ENCODE data around the gene TBCD.

The TBCD gene

DNA sequence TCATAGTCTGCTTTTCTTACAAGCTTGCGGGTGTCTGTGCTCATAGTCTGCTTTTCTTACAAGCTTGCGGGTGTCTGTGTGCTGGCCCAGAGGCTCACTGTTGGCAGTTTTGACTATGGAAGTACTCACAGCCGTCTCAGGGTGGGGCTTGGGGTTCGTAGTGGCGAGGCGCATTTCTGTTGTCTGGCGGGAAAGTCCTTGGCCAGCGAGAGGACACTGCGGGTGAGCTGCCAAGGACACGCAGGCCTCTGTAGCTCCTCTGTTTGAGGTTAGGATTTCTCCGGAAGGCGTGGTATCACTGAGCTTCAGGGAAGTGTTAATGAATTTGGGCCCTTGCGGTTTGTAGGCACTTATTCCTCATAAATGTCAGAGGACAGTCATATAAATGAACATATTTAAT, 13.5 kb downstream of the TBCD start:
- POLR2A ChIA-PET = interaction anchor here (0.6 kb wide), 1 partner anchor 271 kb away, joined by 3 read pairs; no protein-coding TSS in a partner anchor

More for the DNA sequence above, 13.5 kb downstream of the TBCD start:
- Histone ChIP-seq H3K9me3 (ENCODE audit: control insufficient read depth, insufficient read depth, low read depth, low read length) (no peaks in the 10 kb centered on the region), H3K27ac (ENCODE audit: extremely low read depth, low read depth, low read length) (no peak overlapping the region), H3K36me3 (ENCODE audit: control insufficient read depth in 2 of 2, insufficient read depth in 1 of 2, low read length in 2 of 2) (peaks cover 52 to 69% of the 10 kb centered on the region in 2 experiments), H3K4me1 (ENCODE audit: control insufficient read depth, insufficient read depth, low read length) (no peaks in the 10 kb centered on the region), H3K4me3 (ENCODE audit: low read depth, low read length) (no peak overlapping the region)
- CTCF ChIA-PET = interaction anchor here (0.7 to 2.9 kb wide), 6 partner anchors 10 to 97 kb away, joined by 3 to 19 read pairs (median 4); no protein-coding TSS in a partner anchor
- no peak for TF ChIP-seq ZNF621 (tag by site-specific recombination; IDR thresholded peaks at IDR 0.05)
- TF ChIP-seq, protein P1, sequence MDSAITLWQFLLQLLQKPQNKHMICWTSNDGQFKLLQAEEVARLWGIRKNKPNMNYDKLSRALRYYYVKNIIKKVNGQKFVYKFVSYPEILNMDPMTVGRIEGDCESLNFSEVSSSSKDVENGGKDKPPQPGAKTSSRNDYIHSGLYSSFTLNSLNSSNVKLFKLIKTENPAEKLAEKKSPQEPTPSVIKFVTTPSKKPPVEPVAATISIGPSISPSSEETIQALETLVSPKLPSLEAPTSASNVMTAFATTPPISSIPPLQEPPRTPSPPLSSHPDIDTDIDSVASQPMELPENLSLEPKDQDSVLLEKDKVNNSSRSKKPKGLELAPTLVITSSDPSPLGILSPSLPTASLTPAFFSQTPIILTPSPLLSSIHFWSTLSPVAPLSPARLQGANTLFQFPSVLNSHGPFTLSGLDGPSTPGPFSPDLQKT (IDR thresholded peaks at IDR 0.05; ENCODE audit: borderline replicate concordance, low read depth, low read length) = no peak
- TF ChIP-seq ZNF223 (tag by site-specific recombination; IDR thresholded peaks at IDR 0.05) = no peak
- TF ChIP-seq, protein P2, sequence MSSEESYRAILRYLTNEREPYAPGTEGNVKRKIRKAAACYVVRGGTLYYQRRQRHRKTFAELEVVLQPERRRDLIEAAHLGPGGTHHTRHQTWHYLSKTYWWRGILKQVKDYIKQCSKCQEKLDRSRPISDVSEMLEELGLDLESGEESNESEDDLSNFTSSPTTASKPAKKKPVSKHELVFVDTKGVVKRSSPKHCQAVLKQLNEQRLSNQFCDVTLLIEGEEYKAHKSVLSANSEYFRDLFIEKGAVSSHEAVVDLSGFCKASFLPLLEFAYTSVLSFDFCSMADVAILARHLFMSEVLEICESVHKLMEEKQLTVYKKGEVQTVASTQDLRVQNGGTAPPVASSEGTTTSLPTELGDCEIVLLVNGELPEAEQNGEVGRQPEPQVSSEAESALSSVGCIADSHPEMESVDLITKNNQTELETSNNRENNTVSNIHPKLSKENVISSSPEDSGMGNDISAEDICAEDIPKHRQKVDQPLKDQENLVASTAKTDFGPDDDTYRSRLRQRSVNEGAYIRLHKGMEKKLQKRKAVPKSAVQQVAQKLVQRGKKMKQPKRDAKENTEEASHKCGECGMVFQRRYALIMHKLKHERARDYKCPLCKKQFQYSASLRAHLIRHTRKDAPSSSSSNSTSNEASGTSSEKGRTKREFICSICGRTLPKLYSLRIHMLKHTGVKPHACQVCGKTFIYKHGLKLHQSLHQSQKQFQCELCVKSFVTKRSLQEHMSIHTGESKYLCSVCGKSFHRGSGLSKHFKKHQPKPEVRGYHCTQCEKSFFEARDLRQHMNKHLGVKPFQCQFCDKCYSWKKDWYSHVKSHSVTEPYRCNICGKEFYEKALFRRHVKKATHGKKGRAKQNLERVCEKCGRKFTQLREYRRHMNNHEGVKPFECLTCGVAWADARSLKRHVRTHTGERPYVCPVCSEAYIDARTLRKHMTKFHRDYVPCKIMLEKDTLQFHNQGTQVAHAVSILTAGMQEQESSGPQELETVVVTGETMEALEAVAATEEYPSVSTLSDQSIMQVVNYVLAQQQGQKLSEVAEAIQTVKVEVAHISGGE (tag by site-specific recombination; conservative IDR thresholded peaks at IDR 0.05; ENCODE audit: low read depth) = no peak
- TF ChIP-seq ZSCAN16 (tag by site-specific recombination; IDR thresholded peaks at IDR 0.05) = no peak
- TF ChIP-seq ZNF530 (tag by site-specific recombination; IDR thresholded peaks at IDR 0.05; ENCODE audit: low read depth) = no peak
- TF ChIP-seq ZSCAN30 (tag by site-specific recombination; IDR thresholded peaks at IDR 0.05) = no peak
- TF ChIP-seq, protein P3, sequence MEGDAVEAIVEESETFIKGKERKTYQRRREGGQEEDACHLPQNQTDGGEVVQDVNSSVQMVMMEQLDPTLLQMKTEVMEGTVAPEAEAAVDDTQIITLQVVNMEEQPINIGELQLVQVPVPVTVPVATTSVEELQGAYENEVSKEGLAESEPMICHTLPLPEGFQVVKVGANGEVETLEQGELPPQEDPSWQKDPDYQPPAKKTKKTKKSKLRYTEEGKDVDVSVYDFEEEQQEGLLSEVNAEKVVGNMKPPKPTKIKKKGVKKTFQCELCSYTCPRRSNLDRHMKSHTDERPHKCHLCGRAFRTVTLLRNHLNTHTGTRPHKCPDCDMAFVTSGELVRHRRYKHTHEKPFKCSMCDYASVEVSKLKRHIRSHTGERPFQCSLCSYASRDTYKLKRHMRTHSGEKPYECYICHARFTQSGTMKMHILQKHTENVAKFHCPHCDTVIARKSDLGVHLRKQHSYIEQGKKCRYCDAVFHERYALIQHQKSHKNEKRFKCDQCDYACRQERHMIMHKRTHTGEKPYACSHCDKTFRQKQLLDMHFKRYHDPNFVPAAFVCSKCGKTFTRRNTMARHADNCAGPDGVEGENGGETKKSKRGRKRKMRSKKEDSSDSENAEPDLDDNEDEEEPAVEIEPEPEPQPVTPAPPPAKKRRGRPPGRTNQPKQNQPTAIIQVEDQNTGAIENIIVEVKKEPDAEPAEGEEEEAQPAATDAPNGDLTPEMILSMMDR (tag by site-specific recombination; IDR thresholded peaks at IDR 0.05) = no peak
- TF ChIP-seq MYNN (tag by site-specific recombination; IDR thresholded peaks at IDR 0.05; ENCODE audit: borderline replicate concordance) = no peak
- no peak for TF ChIP-seq ZNF214 (tag by site-specific recombination; IDR thresholded peaks at IDR 0.05; ENCODE audit: borderline replicate concordance)
- TF ChIP-seq ZNF843 (tag by site-specific recombination; IDR thresholded peaks at IDR 0.05) = no peak
- TF ChIP-seq ZNF501 (tag by site-specific recombination; IDR thresholded peaks at IDR 0.05) = no peak
- TF ChIP-seq, protein P4, sequence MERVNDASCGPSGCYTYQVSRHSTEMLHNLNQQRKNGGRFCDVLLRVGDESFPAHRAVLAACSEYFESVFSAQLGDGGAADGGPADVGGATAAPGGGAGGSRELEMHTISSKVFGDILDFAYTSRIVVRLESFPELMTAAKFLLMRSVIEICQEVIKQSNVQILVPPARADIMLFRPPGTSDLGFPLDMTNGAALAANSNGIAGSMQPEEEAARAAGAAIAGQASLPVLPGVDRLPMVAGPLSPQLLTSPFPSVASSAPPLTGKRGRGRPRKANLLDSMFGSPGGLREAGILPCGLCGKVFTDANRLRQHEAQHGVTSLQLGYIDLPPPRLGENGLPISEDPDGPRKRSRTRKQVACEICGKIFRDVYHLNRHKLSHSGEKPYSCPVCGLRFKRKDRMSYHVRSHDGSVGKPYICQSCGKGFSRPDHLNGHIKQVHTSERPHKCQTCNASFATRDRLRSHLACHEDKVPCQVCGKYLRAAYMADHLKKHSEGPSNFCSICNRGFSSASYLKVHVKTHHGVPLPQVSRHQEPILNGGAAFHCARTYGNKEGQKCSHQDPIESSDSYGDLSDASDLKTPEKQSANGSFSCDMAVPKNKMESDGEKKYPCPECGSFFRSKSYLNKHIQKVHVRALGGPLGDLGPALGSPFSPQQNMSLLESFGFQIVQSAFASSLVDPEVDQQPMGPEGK (tag by site-specific recombination; IDR thresholded peaks at IDR 0.05) = no peak
- no peak for TF ChIP-seq ZBTB21 (tag by site-specific recombination; IDR thresholded peaks at IDR 0.05)
- TF ChIP-seq, protein P5, sequence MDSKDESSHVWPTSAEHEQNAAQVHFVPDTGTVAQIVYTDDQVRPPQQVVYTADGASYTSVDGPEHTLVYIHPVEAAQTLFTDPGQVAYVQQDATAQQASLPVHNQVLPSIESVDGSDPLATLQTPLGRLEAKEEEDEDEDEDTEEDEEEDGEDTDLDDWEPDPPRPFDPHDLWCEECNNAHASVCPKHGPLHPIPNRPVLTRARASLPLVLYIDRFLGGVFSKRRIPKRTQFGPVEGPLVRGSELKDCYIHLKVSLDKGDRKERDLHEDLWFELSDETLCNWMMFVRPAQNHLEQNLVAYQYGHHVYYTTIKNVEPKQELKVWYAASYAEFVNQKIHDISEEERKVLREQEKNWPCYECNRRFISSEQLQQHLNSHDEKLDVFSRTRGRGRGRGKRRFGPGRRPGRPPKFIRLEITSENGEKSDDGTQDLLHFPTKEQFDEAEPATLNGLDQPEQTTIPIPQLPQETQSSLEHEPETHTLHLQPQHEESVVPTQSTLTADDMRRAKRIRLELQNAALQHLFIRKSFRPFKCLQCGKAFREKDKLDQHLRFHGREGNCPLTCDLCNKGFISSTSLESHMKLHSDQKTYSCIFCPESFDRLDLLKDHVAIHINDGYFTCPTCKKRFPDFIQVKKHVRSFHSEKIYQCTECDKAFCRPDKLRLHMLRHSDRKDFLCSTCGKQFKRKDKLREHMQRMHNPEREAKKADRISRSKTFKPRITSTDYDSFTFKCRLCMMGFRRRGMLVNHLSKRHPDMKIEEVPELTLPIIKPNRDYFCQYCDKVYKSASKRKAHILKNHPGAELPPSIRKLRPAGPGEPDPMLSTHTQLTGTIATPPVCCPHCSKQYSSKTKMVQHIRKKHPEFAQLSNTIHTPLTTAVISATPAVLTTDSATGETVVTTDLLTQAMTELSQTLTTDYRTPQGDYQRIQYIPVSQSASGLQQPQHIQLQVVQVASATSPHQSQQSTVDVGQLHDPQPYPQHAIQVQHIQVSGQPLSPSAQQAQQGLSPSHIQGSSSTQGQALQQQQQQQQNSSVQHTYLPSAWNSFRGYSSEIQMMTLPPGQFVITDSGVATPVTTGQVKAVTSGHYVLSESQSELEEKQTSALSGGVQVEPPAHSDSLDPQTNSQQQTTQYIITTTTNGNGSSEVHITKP (tag by site-specific recombination; IDR thresholded peaks at IDR 0.05) = no peak
- TF ChIP-seq, protein P6, sequence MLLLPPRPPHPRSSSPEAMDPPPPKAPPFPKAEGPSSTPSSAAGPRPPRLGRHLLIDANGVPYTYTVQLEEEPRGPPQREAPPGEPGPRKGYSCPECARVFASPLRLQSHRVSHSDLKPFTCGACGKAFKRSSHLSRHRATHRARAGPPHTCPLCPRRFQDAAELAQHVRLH (tag by site-specific recombination; IDR thresholded peaks at IDR 0.05) = no peak
- TF ChIP-seq ZNF654 (tag by site-specific recombination; IDR thresholded peaks at IDR 0.05; ENCODE audit: low read depth) = no peak
- no peak for TF ChIP-seq ZFP3 (tag by site-specific recombination; IDR thresholded peaks at IDR 0.05; ENCODE audit: low read depth)

All from HEK293 (cell line).